ENCODE data around the gene CDC73.

GRCh38 chr1:193241132-193241827, 119.4 kb downstream of the CDC73 start:
- TF ChIP-seq CTCF (conservative IDR thresholded peaks at IDR 0.05; ENCODE audit: low read depth, low read length) (no peak), EZH2phosphoT487 (IDR thresholded peaks at IDR 0.05; ENCODE audit: borderline replicate concordance, low read length) (no peak), EZH2 (IDR thresholded peaks at IDR 0.05; ENCODE audit: low read length, unreplicated experiment) (no peak)

Data from PC-3 (cell line).